GM18517 (cell line): Measurements from ENCODE around the gene GNLY.

ENCODE experiments used
- ATAC-seq: cut with Tn5 transposase; IDR thresholded peaks from one replicate; pipeline ENCODE4 v1.9.1; 2021; ENCODE audit warnings: mild to moderate bottlenecking, moderate library complexity; ENCODE audit not compliant: unreplicated experiment

GNLY gene

DNA sequence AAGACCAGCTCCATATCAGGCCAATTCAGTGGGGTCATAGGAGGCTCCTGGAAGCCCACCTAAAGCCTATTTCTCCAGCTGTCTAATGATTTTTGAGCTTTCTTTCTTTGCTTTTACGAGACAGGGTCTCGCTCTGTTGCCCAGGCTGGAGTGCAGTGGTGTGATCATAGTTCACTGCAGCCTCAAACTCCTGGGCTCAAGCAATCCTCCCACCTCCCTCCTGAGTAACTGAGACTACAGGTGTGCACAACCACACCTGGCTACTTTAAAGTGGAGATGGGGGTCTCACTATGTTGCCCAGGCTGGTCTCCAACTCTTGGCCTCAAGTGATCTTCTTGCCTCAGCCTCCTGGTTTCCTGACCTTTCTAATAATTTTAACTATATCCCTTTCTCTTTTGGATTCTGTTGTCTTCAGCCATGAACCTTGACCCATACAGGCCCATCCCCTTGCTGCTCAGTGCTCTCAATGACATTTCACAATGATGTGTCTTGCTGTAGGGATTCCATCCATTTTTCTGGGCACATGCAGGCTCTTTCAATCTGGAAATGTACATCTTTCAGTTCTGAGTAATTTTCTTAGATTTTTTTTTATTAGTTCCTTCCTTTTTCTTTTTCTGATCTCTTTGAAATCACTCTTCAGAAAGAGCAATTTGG, 29.7 kb downstream of the GNLY start:
- no peak for ATAC-seq

DNA sequence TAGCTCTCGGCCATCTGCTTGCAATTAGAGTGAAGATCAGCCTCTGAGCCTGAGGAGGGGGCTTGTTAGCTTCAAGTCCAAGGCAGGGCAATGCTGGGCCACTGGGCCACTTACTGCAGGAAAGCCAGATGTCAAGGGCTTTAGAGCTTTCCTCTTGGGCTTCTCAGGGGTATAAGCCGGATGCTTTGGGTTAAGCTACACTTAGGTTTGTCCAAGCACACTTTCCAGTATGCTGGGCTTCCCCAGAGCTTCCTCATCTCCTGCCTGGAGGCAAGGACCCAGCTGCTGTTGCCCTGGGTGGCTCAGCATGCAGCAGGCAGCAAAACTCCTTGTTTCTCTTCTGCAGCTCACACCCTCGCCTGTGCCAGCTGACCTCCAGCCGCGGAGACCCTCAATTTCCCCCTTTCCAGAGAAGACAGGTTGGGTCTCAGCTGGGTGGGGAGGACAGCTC, 30.6 kb downstream of the GNLY start:
- no peak for ATAC-seq

DNA sequence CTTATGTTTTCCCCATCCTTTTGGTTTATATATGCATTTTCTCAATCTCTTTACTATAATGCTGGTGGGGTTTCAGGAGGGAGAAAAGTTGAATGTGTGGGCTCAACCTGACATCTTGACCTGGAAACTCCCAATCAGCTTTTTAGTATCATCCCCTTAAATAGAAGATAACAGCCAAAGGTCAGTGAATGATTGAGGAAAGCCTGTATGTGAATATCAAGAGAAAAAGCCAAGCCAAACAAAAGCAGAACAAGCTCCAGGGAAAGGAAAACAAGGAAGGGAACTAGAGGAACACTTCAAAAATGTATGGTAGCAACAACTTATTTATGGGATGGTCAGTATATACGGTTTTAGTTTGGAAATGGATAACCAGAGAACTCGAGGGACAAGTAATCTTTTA, 31.3 kb downstream of the GNLY start:
- no peak for ATAC-seq

DNA sequence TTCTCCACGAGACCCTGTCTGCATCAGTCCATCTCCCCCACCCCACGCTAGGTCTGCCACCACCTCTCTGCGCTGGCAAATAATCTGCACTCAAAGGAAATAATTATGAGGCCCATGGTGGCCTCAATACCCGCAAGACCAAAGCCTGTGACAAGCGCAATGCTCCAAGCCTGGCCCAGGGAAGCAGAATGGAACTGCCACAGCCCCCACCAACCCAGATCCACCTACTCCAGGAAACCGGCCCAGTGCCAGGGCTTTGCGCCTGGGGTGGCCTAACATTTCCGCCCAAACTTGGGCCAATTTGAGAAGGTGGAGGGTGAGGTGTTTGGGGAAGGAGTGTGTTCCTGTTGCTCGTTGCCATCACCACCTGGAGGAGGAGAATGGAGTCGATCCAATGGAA, 33.6 kb downstream of the GNLY start:
- ATAC-seq = no peak

DNA sequence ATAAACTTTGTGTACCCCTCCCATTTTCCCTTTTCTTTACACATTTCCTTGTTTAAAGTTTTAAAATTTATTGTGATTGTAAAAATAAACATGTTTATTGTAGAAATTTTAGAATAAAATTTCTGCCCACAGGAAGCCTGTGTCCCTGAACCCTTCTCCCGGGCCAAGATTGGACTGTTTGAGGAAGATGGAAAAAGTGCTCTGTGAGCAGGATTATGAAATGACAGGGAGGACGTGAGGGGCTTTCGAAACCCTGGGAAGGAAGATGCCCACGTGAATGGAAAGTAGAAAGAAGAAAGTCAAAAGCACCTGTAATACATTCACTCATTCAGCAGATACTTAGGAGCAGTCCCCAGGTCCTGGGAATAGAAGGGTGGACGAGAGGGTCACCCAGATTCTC, 34.2 kb downstream of the GNLY start:
- no peak for ATAC-seq

DNA sequence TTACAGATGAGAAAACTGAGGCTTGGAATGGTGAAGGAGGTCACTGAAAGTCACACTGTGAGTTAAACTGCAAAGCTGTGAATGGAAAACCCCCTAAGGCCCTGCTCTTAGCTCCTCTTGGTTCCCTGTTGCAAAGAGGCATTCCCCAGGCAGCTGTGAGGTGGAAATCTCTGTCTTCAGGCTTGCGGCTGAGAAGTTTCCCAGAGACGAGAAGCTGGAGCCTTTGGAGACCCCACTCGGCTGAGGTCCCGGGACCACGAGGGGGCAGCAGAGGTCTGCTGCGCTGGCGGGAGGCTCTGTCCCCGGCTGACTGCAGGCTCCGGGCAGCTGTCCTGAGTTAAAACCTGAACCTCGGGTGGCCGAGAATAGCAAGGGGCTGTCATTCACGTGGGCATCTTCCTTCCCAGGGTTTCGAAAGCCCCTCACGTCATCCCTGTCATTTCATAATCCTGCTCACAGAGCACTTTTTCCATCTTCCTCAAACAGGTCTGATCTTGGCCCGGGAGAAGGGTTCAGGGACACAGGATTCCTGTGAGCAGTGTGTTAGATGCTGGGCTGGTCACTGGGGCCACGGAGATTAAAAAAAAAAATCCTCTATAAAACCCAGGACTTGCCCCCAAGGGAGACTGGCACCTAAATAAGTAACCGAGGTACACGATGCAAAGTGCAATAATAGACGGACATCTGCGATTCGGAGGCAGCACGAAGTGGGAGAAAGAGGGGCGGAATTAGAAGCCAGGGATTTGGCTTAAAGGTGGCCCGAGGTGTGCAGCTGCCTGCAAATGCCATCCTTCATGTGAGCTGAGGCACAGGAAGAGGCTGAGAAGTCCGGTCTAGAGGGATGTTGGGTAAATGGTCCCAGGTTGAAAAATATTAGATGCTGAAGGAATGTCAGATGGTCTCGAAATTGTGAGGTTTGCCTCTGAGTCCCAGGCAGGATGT, 35.0 kb downstream of the GNLY start:
- ATAC-seq = no peak

DNA sequence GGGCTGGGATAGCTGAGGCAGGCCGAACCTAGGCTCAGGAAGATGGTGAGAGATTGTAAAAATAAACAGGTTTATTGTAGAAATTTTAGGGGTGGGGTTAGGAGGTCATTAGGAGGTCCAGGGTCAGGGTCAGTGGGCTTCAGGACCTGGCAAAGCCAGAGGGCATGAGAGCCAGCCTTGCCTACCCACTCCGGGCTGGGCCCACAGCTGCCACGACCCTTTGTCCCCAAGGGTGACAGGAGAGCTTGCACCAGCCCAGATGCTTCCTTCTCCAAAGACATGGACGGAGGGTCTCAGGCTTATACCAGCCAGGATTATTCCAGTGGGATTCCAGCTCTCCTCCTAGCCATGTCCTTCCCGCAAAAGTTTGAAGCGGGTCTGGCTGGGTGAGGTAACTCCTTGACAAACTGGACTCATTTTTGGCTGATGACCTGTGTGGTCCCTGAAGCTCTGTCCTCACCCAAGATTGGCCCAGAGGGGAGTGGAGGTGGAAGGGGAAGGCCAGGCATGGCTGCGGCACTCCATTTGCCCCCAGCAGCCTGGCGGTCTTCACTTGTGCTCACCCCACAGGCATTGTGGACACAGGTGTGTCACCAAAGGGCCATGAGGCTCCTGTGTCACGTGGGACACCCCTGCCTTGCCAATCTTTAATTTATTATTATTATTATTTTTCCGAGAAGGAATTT, 35.8 kb downstream of the GNLY start:
- no peak for ATAC-seq

DNA sequence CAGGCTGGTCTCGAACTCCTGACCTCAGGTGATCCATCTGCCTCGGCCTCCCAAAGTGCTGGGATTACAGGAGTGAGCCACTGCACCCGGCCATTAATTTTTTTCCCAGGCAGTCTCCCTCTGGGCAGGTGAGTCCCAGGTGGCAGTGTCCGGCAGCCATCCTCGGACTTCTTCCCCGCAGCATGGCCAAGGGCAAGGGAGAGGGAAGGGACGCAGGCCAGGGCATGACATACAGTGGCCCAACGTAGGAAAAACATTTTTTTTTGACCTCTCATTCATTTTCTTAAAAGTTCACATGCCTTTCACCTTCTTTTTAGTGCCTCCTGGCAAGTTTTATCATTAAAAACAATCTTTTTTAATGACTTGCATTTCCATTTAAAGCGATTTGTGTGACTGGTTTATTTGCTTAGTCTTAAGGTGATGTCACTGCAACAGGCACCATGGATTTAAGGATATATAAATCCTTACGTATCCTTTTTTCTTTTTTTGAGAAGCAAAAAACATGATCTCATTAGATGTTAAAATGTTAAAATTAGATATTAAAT, 36.6 kb downstream of the GNLY start:
- ATAC-seq = no peak

DNA sequence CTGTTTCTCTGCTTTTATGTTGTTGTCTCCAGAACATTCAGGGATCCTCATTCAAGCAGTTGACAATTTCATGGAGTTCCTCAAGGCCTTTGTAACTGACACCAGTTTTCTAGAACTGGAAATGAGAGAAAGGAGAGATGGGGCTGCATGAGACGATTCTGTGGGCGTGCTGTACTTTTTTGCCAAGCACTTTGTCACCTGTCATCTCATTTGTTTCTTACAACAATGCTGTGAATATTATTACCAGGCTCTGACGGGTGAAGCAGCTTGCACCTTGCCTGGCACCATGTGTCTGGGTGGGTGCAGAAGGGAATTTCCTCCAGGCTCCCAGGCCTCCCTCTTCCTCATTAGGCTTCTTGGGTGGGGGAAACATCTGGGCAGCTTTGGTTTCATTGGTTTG, 37.4 kb downstream of the GNLY start:
- ATAC-seq = no peak

DNA sequence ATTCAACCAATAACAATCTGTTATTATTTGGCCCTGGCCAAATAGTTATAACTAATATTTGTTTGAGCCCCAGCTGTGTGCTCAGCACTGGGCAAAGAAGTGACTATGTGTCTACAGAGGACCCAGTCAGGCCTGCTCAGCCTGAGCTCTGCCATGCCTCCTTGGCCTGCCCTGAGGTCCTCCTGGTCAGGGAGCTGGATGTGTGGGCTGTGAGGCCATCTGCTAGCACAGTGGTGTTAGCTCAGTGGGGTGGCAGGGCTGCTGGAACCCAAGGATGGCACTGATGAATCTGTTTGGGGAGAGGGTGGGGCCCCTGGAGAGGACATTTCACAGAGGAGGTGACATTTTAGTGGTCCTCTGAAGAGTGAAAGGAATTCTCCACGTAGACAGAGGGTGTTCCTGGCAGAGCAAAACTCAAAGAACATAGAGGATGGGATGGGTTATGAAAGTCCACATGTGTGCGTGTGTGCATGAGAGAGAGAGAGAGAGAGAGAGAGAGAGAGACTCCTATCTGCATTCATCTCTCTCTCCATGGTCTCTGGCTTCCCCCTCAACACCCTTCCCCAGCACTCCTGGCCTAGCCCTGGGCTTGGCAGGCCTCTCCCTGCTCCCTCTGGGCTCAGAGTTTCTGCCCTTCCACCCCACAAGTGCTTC, 38.4 kb downstream of the GNLY start:
- no peak for ATAC-seq

DNA sequence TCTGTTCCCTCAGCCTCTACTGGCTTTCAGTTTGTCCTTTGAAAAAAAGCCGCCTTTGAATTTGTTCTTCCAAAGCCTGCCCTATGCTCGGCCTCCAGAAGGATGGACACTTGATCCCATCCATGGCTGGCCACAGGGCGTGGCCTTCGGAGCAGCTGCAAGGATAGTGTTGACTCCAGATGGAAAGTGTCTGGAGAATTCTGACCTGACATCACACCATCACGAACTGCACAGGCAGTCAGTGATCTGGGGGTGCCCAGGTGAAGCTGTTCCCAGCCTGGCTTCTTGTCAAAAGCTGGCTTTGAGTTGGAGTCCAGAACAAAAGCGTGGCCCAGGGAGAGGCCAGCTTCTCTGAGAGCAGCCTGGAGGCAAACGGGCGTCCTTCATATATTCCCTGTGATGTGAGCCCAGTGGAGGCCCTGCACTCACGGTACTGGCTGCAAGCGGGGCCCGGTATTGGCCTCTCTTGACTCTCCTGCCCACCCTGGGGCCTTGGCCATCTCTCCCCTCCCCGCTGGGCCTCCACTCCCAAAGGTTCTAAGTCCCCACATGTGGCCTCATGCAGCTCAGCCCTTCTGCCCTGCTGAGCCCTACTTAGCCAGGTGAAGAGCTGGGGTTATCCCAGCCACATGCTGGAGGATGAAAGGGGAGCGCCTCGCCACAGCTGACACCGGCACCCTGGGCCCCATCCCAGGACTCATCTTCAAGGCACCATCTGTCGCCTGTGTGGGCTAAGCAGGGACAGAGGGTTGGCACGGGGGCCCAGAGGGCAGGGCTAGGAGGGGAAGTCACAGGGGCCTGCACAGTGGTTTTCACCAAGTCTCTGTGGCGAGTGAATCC, 39.2 kb downstream of the GNLY start:
- ATAC-seq = no peak

DNA sequence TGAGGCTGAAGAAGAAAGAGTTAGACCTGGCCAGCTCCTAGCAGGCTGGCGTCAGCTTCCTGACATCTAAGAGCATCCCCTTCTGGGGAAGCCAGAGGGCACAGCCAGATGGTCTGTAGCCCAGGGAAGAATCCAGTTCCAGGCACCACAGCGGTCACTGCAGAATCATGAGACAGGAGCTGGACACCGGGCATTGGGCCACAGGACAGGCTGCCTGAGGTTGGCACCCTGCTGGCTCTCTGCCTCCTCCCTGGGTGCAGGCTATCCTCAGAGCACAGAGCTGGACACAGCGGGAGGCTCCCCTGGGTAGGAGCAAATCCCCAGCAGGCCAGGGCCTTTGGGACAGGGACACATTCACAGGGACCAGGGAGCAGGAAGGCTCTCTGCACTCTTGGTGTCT, 39.9 kb downstream of the GNLY start:
- ATAC-seq = no peak

DNA sequence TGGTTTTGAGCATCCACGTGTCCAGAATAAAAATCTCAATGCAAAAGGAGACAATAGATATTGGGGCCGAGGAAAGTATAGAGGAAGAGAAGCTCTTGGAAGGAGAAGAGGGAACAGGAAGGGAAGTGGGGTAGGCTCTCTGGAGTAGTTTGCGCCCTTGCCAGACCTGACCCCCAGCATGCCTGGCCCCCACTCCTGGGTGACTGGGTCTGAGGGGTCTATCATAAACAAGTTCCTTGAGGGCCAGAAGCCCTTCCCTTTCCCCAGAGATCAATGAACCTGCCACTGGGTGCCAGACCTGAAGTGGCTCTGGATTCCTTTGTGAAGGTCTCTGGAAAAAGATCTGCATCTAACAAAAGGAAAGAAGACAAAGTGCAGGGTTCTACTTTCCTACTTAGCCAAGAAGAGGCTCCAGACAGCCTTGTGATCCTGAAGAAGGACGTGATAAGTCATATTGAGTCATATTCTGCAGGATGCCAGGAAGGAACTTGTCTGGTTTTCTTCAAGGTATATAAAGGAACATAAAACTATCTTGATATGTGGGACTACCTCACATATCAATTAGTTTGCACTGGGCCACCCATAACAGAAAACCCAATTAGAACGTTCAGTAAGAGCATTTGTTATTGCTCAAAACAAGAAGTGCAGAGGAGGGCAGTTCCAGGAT, 40.9 kb downstream of the GNLY start:
- no peak for ATAC-seq

DNA sequence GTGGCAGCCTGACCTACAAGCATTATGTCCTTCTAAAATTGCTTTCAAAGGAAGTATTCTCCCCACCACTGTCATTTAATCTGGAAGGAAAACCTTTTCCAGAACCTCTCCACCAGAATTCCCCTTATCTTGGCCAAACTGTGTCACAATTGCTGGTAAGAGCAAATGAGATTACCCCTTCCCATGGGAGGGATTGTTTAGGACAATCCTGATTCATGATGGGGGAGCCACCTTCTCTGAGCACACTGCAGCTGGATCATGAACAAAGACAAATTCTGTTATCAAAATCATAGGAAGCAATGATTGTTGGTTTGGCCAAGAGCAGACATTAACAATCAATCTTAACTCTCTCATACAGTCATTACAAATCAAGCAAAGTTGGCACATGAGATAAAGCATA, 41.5 kb downstream of the GNLY start:
- no peak for ATAC-seq

DNA sequence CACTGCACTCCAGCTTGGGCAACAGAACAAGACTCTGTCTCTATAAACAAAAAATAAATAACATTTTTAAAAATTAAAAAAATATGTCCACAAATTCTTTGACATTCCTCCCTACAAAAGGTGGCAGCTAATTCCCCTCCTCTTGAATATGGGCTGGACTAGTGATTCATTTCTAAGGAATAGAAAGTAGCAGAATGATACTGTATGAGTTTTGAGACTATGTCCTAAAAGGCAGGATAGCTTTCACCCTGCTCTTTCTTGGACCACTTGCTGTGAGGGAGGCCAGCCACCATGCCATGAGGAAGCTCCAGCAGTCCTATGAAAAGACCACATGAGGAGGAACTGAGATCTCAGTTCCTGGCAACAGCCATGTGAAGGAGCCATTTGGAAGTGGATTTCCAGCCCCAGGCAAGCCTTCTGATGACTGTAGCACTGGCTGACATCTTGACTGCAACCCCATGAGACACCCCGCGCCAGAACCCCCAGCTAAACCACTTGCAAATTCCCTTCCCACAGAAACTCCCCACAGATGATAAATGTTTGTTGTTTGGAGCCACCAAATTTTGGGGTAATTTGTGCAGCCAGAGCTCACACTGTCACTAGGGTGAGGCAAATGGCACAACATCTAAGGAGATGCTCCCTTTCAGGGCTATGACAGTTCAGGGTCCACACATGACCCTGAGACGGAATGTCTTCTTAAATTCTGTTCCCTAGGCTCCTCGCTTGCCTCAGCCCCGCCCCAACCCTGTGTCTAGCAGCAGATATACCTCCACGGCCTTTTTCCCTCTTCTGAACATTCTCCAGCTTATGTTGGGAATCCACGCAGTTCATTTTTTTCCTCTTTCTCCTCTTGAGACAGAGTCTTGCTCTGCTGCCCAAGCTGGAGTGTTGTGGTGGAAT, 42.5 kb downstream of the GNLY start:
- ATAC-seq = no peak

DNA sequence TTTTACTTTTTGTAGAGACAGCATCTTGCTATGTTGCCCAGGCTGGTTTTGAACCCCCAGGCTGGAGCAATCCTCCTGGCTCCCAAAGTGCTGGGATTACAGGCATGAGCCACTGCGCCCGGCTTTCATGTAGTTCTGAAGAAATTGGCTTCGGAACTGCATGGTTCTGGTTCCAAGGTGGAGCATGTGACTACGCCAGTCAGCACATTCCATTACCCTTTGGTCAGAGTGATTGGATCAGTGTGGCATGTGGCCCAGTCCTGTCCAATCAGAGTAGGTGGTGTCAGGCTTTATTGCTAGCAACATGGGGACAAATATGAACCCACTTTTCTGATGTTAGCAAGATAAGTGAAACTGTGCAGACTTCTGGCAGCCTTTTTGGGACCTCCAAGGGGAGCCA, 43.3 kb downstream of the GNLY start:
- ATAC-seq = no peak

DNA sequence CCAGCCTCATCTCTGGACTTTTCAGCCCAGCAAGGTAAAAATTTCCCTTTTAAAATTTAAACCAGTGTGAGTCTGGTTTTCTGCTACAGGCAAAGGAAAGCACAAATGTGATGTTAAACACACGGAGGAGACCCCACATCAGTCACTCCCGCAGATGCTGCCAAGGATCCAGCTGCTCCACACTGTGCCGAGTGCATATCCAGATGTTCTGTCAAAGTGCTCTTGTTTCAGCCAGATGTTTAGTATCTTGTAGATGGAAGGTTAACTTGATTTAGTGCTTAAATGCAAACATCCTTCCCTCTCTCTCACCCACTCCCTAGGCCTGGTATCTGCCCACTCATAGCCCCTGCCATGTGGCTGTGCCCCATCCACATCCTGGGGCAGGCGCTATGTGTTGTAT, 43.8 kb downstream of the GNLY start:
- no peak for ATAC-seq

DNA sequence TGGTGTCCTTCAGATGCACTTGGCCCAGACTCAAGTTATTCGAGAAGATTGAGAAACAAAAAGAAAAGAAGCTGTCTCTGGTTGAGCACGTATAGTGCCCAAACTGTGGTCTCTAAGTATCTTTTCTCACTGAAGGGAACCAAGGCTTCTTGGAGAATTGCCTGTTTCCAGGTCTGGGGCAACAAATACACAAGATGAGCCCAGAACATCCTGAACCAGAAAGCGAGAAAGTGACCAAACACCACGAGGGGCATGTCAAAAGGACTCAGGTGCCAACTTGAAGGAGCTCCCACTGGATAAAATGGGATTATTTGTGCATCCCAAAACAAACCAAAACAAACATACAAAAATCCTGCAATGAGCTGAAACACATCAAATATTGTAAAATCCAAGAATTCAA, 46.0 kb downstream of the GNLY start:
- no peak for ATAC-seq
